Activated T-cell treated with anti-CD3 and anti-CD28 coated beads for 24 hours (primary cell): ENCODE results near the gene DENND5A.

Experiments used
- DNase-seq: peaks from one replicate; pipeline ENCODE4 v3.0.0-alpha.2; 2020; ENCODE audit warnings: low read depth

The DENND5A gene

GRCh38 chr11:9265211-9266131 is at the start of gene DENND5A:
DENND5A (minus strand) TSS chr11:9265350; CDS start chr11:9265069, 281 bp downstream.
- DNase-seq: peak; percentile 38

- DNase-seq: peak; percentile 99
Observed at GRCh38 chr11:9314291-9315077, 49.3 kb upstream of the DENND5A start, which contains the start of gene TMEM41B. TMEM41B (minus strand) TSS chr11:9314593; CDS start chr11:9314441, 152 bp downstream.

DNA sequence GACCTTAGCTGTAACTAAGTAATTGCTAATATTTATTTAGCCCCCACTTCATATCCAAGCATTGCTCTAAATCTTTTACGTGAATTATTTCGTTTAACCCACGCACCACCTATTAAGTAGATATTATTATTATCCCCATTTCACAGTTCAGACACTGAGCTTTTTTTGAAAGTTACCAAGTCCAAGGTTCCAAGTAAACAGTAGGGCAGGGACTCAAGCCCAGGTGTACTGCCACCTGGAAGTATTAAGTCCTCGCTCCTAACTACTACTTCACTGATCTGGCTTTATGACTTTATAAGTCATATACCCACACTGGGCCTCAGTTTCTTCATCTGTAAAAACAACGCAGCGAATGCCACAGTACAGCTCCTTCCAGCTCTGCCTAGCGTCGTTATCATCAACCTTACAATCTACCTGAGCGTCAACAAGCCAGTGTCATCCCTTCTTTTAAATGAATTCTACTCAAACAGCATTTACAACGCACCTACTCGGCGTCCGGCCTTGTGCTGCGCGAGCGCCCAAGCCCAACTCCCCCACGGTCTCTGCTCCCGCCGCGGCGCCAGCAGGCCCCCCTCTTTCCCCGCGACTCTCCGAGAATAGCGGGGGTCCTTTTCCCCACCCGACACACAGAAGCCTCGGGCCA is 48.6 kb upstream of the DENND5A start:
- peak; percentile 1 for DNase-seq

DNA sequence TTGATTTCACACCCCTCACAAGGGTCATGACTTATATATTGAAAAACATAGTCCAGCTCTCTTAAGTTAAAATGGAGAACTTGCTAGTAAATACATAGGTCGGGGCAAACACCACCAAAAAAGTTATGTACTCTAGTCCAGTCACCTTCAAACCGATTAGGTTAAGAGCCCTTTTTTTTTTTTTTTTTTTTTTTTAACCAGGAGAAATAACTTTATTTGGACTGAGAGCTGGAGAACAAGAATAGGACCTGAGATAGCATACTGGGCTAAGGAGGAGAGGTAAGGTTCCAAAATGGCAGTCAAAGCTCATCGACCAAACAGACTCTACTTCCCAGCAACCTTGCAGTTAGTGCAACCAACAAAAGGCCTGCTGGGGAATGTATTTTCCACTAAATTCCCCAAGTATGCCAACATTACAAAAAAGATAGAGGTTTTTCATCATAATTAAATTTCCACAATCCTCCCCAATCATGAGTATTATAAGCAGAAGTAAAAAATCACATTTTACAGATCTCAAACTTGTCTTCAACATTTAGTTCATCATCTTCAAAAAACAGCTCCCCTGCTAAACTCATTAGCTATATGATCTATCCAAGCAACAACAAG is 45.4 kb upstream of the DENND5A start:
- DNase-seq: no peak

DNA sequence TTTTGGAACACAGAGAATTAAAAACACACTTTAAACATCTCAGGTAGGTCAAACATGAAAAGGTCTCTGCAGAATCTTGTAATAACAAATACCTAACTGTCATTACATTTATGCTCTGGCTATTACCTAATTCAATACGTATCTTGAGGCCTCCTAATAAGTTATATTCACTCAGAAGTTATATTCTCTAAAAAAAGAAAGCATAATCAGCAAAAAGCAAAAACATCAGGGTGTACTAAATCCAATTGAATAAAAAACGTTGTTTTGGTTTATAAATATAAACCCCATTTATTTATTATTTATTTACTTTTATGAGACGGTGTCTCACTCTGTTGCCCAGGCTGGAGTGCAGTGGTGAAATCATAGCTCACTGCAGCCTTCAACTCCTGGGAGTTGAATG is 39.0 kb upstream of the DENND5A start:
- DNase-seq: no peak

- DNase-seq: no peak
Observed at GRCh38 chr11:9302448-9302847, 37.3 kb upstream of the DENND5A start.

DNA sequence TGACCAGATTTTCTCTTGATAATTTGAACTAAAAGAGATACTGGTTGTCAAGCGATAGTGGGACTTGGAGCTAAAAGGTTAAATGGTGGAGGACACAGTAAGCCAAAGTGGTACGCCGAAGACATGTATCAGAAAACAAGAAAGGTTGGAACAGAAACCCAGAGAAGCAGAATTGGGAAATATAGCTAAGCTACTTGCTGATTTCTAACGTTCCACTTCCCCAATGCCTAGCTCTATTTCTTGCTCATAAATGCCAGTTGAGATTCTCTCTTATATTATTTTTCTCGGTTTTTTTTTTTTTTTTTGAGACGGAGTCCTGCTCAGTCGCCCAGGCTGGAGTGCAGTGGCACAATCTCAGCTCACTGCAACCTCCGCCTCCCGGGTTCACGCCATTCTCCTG is 36.6 kb upstream of the DENND5A start:
- no peak for DNase-seq

DNA sequence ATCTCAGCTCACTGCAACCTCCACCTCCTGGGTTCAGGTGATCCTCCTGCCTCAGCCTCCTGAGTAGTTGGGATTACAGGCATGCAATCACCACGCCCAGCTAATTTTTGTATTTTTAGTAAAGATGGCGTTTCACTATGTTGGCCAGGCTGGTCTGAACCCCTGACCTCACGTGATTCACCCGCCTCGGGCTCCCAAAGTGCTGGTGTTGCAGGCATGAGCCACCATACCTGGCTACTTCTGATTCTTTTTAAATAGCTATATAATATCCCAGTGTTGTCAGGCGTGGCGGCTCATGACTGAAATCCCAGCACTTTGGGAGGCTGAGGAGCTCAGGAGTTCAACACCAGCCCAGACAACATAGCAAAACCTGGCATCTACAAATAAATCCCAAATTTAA is 28.5 kb upstream of the DENND5A start:
- no peak for DNase-seq

DNA sequence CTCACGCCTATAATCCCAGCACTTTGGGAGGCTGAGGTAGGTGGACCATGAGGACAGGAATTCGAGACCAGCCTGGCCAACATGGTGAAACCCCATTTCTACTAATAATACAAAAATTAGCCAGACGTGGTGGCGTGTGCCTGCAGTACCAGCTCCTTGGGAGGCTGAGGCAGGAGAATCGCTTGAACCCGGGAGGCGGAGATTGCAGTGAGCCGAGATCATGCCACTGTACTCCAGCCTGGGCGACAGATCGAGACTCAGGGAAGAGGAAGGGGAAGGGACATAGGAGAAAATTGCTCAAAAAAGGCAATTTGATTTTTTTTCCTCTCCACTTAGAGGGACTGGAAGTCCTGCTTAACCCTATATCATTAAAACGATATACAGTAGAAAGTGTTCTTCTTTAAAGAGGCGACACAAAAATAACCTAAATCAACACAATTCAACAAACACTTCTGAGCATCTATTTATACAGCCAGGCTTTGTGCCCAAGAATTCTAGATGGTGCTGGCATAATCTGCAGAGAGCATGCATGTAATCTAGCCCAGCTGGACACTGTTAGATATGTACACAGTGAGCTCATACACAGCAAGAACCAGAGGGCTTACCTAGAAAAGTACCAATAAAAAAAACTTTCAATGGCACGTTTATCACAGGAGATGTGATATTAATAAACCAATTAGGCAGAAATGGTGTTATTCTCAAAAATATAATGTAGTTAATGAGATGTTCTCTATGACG is 20.9 kb upstream of the DENND5A start:
- DNase-seq: no peak

- DNase-seq: peak; percentile 48
Observed at GRCh38 chr11:9280655-9281301, 15.6 kb upstream of the DENND5A start.

GRCh38 chr11:9277176-9277575 is 12.0 kb upstream of the DENND5A start:
- no peak for DNase-seq

- no peak for DNase-seq
Observed at GRCh38 chr11:9276571-9276970, 11.4 kb upstream of the DENND5A start.

DNA sequence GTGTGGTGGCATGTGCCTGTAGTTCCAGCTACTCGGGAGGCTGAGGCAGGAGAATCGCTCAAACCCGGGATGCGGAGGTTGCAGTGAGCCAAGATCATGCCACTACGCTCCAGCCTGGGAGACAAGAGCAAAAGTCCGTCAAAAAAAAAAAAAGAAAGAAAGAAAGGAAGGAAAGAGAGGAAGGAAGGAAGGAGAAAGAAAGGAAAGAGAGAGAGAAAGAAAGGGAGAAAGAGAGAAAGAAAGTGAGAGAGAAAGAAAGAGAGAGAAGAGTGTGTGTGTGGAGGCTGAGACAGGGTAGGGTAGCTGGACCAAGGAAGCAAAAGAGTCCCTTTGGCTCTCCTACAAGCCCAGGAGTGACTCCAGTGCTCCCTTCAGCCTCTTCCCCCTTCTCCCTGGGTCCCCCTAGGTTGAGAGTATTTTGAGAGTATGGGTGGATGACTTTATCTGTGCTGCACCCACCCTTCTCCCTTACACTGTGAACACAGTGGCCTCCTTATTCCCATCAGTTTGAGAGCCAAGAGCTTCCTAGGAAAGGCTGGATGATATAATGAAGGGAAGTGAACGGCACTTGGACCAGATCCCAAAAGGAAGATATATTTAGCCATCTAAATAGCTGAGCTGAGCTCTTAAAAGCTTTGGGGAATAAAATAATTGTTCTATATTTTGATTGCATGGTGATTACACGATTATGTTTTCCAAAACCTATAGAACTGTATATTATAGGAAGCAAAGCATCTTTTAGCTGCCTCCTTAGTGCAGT is 9.5 kb upstream of the DENND5A start:
- no peak for DNase-seq

GRCh38 chr11:9273376-9274336 is 8.5 kb upstream of the DENND5A start:
- no peak for DNase-seq

GRCh38 chr11:9269492-9270013 is 4.4 kb upstream of the DENND5A start:
- no peak for DNase-seq

GRCh38 chr11:9267680-9268079 is 2.5 kb upstream of the DENND5A start:
- no peak for DNase-seq

- DNase-seq: no peak
Observed at GRCh38 chr11:9266926-9267325, 1.8 kb upstream of the DENND5A start.

DNA sequence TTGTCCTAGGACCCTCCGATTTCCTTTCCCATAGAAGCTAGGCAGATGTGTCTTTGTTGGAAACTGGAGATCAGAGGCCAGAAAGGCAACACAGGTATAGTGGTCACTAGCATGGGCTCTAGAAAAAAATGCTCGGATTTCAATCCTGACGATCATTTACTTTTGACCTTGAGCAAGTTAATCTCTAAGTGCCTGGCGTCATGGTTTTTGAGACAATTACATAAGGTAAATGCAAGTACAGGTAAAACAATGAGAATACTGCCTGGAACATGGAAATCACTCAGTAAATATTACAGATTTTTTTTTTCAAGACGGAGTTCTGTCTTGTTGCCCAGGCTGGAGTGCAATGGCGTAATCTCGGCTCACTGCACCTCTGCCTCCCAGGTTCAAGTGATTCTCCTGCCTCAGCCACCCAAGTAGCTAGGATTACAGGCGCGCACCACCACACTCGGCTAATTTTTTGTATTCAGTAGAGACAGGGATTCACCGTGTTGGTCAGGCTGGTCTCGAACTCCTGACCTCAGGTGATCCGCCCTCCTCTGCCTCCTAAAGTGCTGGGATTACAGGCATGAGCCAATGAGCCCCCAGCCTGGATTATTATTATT is 1.1 kb upstream of the DENND5A start:
- no peak for DNase-seq
